Activated CD4-positive, CD25-positive, alpha-beta regulatory T cell treated with anti-CD3 and anti-CD28 coated beads, Interleukin-2, amount 50 U/mL, for 24 hours (primary cell): Measurements from ENCODE around the gene DNAAF1.

ENCODE experiments used
- ATAC-seq, 2 donors: fragments of 150-1000 bp; cut with Tn5 transposase; one replicate each; pipeline ENCODE4 v1.10.0; 2021; ENCODE audit warnings: mild to moderate bottlenecking in 1 of 2, moderate library complexity in 1 of 2

The DNAAF1 gene

GRCh38 chr16:84124257-84125073 lies 20.6 kb upstream of the DNAAF1 start:
- ATAC-seq: no peak

- no peak for ATAC-seq
Observed at GRCh38 chr16:84131117-84131516, 14.0 kb upstream of the DNAAF1 start.

- ATAC-seq: no peak
Observed at GRCh38 chr16:84132527-84133285, 12.4 kb upstream of the DNAAF1 start.

- ATAC-seq: no peak
Observed at GRCh38 chr16:84136331-84137125, 8.6 kb upstream of the DNAAF1 start.

GRCh38 chr16:84137287-84137686 lies 7.8 kb upstream of the DNAAF1 start:
- ATAC-seq: no peak

- no peak for ATAC-seq
Observed at GRCh38 chr16:84137769-84138357, 7.2 kb upstream of the DNAAF1 start.

- no peak for ATAC-seq
Observed at GRCh38 chr16:84138500-84138823, 6.6 kb upstream of the DNAAF1 start.

- peak; percentile 41 to 55 for ATAC-seq
Observed at GRCh38 chr16:84138824-84139627, 6.1 kb upstream of the DNAAF1 start.

- no peak for ATAC-seq
Observed at GRCh38 chr16:84139628-84140258, 5.4 kb upstream of the DNAAF1 start.

- no peak for ATAC-seq
Observed at GRCh38 chr16:84141143-84141670, 3.9 kb upstream of the DNAAF1 start.

GRCh38 chr16:84143081-84143480 lies 2.0 kb upstream of the DNAAF1 start:
- no peak for ATAC-seq

- ATAC-seq: no peak
Observed at GRCh38 chr16:84143784-84144199, 1.3 kb upstream of the DNAAF1 start.

GRCh38 chr16:84144209-84144858 lies 774 bp upstream of the DNAAF1 start:
- ATAC-seq: peak; percentile 32 to 42

- ATAC-seq: no peak
Observed at GRCh38 chr16:84150926-84151325, 5.8 kb downstream of the DNAAF1 start.

- no peak for ATAC-seq
Observed at GRCh38 chr16:84153660-84154214, 8.6 kb downstream of the DNAAF1 start.

- no peak for ATAC-seq
Observed at GRCh38 chr16:84155226-84155625, 10.1 kb downstream of the DNAAF1 start.

- no peak for ATAC-seq
Observed at GRCh38 chr16:84155771-84156170, 10.7 kb downstream of the DNAAF1 start.

- no peak for ATAC-seq
Observed at GRCh38 chr16:84156342-84156784, 11.3 kb downstream of the DNAAF1 start.

GRCh38 chr16:84159007-84159406 lies 13.9 kb downstream of the DNAAF1 start:
- ATAC-seq: no peak

- no peak for ATAC-seq
Observed at GRCh38 chr16:84159800-84160199, 14.7 kb downstream of the DNAAF1 start.
